CD4-positive, alpha-beta T cell treated with Interleukin-17A for 1 hour (primary cell): ENCODE data around the gene GPX6.
"Not testable (repeated sequence)": the region's sequence is repeated elsewhere in the genome, so short reads cannot be mapped to it uniquely, and the experiment has no call there.

Experiments
- DNase-seq: peaks from one replicate; pipeline ENCODE4 v3.0.0-alpha.2; 2020

GPX6 gene

DNA sequence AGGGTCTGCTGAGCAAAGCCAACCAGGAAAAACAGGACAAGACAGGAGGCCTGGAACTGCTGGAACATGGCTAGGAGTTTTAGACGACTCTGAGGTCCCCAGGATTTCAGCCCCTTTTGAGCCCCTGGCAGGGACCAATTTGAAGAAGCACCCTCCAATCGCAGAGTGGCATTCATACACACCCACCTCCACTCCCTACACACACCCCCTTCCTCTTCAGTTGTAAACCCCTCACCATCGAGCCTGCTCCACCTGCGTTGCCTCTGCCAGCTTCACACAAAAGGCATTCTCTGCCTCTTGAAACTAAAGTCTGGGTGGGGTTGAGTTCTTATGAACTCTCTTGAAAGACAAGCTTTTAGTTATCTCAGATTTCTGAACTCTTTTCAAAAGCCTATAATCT is at the start of gene GPX6:
TSS of gene GPX6 (minus strand) at position 118 of the 400 bp plus-strand sequence. CDS start at position 68, 50 bp downstream.
- DNase-seq = no peak

DNA sequence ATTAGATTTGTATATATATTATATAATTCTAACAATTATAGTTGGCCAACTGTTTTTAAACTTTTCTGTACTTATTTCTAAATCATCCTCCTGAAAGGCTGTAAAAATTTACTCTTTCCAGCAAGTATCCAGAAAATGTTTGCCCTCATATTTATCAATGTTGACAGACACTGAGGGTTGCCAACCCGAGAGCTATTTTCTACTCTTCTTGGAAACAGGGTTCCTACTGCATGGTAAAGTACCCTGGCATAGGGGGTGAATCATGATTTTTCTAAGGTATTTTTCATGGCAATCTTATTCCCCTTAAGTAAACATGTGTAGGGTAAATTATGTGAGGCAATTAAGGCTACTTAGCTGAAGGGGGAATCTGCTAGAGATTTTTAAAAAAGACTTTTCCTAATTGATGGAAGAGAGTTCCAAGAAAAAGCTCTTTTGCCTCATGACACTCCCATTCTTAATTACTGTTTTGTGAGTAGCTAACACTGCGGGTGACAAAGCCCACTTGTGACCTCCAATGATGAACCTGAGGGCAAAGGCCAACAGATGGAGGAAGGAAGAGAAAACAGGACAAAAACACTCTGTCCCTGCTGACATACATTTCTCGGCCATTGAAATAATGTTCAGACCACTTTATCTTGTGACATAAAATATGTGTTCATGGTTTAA is 48.0 kb upstream of the GPX6 start:
- DNase-seq = no peak

GRCh38 chr6:28558629-28559028 is 43.0 kb upstream of the GPX6 start:
- DNase-seq = no peak

- DNase-seq = no peak
These were observed 39.5 kb upstream of the GPX6 start for GRCh38 chr6:28555136-28555535.

- no peak for DNase-seq
These were observed 38.6 kb upstream of the GPX6 start for GRCh38 chr6:28553986-28554881.

- DNase-seq = no peak
These were observed 37.9 kb upstream of the GPX6 start for GRCh38 chr6:28553384-28553985.

GRCh38 chr6:28551891-28552666 is 36.5 kb upstream of the GPX6 start:
- no peak for DNase-seq

DNA sequence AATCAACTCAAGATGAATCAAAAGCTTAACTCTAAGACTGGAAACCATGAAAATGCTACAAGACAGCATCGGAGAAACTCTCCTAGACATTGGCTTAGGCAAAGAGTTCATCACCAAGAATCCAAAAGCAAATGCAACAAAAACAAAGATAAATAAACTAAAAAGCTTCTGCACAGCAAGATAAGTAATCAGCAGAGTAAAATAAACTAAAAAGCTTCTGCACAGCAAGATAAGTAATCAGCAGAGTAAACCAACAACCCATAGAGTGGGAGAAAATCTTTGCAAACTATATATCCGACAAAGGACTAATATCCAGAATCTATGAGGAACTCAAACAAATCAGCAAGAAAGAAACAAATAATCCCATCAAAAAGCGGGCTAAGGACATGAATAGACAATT is 31.4 kb upstream of the GPX6 start:
- not testable (repeated sequence) for DNase-seq

GRCh38 chr6:28545955-28546354 is 30.4 kb upstream of the GPX6 start:
- no peak for DNase-seq

DNA sequence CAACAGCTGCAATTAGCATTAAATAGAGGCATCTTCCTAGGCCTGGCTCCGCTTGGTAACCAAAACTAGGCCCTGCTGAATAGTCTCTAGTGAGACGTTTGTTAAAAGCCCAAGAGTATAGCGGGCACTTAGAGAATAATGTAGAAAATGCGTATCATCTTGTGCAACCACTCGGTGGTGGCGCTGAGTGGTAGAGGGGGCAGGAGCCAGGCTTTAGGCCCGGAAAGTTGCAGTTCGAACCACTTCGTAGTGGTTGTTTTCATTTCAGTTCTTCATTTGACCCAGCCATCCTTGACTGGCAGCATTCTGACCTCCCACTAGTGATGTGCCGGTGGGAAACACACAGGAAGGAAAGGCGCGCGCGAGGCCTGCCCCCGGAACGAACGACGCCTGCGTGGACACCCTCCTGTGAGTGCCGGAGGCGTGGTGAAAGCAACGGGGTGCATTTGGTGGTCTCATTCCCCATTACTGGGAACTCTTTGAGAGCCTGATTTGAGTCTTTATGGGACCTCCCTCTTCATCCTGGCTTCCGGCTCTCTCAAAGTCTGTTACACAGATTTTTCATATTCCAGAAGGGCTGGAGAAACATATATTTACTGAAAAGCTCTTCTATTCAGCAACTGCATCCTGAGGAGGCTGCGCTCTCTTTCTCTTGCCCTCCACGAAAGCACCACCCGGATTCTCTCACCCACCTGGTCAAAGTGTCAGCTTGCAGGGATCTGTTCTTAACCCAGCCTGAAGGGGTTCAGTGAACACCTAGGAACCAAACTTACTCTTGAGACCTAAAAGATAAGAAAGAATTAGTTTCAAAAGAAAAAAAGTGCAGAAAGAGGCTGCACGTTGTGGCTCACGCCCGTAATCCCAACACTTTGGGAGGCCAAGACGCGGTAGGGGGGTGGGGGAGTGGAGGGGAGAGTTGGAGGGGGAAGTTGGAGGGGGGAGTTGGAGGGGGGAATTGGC is 28.3 kb upstream of the GPX6 start:
- peak; percentile 21 for DNase-seq

- peak; percentile 69 for DNase-seq
These were observed 27.1 kb upstream of the GPX6 start for GRCh38 chr6:28542440-28543296.

- no peak for DNase-seq
These were observed 26.4 kb upstream of the GPX6 start for GRCh38 chr6:28541996-28542395.

DNA sequence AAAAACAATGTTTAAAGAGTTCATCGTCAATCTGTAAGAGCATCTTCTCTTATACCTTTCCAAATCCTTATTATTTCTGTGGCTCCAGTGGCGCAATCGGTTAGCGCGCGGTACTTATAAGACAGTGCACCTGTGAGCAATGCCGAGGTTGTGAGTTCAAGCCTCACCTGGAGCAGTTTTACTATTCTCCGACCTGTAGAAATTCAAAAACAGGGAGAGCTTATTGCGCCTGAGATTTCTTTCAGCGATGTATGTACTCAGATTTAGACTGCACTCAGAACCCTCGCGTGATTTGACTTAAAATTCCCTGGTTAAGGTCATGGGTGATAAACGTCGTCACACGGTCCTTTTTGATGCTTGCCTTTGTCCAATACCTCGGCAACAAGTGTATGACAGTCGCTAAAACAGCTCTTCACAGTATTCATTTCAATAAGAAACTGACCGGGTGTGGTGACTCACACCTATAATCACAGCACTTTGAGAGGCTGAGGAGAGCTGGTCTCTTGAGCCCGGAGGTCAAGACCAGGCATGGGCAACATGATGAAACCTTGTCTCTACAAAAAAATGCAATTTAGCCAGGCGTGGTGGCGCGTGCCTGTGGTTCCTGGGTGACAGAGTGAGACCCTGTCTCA is 22.0 kb upstream of the GPX6 start:
- DNase-seq = peak; percentile 51

DNA sequence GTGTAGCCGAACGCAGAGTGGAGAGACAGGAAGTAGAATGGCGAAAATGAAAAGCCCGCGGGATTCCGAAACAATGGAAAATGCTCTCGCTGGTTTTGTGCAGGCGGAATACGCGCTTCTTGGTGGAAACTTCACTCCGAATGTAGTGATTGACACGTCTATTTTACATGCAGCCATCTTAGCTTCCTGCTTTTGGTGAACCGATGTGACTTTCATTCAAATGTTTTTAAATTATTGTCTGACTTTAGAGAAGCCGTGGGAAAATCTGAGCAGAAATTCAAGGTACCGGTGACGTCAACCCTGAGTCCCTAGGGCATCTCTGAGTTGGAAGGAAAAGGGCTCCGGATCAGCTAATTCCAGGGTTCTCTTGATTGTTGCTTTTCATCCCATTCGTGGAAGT is 21.5 kb upstream of the GPX6 start:
- DNase-seq = no peak

GRCh38 chr6:28534875-28535274 is 19.3 kb upstream of the GPX6 start:
- DNase-seq = no peak

- no peak for DNase-seq
These were observed 18.7 kb upstream of the GPX6 start for GRCh38 chr6:28534306-28534705.

GRCh38 chr6:28531479-28532128 is 16.0 kb upstream of the GPX6 start:
- no peak for DNase-seq

DNA sequence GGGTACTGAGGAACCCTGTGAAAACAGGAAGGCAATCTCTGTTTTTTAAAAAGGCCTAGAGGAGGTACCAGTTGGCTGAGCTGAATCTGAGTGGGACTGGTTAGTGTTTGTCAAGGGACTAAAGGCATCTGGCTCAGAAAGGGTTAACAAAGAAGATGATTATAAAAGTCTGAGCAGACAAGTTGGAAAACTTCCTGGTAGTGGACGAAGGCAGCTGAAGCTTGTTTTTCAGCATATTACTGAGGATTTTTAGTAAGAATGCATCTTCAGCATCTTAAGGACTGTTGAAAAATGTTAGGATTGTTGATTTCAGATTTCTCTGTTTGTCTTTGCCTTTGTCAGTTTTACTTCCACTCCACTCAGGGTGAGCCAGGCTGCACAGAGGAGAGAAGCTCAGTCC is 15.2 kb upstream of the GPX6 start:
- DNase-seq = no peak

DNA sequence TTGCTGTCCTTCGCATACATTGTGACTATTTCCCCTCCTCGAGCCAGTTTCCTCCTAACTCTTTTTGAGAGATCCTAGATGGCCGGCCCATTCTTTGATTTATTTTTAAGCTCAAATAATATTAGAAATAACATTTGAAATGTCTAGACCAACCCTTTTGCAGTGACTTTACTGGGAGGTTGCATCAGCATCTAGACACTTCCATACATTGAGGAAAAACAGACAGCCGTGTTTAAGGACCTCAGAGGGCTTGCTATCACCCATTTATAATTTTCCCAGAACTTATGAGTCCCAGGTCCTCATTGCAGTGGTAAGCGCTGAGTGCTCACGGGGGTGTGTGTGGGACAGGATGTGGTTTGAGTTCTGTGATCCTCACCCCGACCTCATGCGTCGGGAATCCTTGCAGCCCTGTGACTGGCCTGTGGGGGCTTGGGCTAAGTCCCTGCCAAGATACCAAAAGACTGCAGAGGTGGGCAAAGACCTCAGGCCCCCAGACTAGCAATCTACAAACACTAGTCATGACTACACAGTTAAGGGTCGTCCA is 10.0 kb upstream of the GPX6 start, which contains the start of gene GPX5:
TSS of gene GPX5 (plus strand) at position 386 of the 544 bp plus-strand sequence. CDS start at position 519, 133 bp downstream.
- no peak for DNase-seq
